ENCODE data around the gene PLEKHA8. TPM values are rescaled to one million over a fixed set of nuclear protein-coding genes. Genes with fewer than 3 reads are reported as not detected.
"Not testable (repeated sequence)": the region's sequence is repeated elsewhere in the genome, so short reads cannot be mapped to it uniquely, and the experiment has no call there.

The PLEKHA8 gene
- total RNA-seq, 1 donor from 2014 or later: 14.4 TPM

DNA sequence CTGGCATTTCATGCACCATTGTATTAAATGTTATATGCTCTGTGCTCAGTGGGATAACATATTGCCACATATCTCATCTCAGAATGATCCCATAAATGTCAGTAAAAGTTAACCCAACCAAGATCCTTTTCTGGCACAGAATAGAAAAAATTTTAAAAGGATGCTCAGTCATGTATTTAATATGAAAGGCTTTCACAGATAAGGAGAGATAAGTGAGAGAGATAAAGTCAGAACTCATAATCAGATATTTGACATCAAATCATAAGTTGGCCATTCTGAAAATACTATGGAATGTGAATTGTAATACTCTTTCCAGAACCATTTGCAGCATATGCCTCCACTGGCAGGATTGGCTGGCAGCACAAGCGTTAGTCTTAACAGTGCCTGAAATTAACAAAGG is 38.5 kb downstream of the PLEKHA8 start:
- DNase-seq: no peak

DNA sequence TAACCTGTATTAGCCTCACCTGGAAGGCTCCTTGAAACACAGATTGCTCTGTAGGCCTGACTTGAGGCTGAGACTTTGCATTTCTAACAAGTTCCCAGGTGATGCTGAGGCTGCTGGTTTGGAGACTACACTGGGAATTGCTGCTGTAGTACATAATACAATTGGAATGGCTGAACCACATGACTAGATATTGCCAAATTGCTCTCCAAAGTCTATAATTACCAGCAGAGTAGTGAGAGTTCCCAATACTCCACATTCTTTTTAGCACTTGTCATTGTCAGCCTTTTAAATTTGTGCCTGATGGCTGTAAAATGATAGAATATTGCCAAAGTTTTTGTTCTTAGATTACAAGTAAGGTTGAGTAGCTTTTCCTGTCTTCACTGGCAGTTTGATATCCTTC is 39.9 kb downstream of the PLEKHA8 start:
- DNase-seq: peak; percentile 3

DNA sequence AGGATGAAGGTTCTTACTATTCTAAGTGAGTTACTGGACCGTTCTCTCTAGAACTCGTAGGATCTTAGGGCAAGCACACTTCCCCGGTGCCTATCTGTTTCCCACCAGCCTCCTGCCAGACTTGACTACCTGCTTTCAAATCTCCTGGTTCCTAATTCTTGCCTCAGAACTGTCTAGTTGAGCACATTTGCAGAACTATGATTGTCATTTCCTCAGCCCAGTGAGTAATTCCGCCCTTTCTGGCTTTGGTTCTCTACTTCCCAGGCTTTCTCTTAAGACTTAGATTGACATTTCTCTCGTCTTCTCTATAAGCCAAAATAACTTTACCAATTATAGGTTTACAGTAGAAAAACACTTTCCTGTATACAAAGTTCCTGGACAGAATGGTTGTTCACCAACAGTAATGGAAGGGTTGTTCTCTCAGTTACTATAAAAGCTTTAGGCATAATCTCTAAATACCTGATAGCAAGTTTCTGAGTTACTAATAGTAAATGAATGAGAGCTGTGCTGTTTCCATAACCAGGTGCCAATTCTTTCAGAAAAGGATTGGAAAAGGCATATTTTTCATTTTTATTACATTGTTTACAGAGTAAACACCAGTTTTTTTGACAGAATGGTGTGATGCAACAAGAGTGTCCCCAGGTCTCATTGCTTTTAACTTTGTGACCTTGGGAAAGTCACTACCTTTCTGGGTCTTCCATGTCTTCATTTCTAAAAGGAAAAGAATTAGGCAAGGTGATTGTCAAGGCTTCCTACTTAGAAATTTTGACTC is 41.1 kb downstream of the PLEKHA8 start:
- DNase-seq: no peak

DNA sequence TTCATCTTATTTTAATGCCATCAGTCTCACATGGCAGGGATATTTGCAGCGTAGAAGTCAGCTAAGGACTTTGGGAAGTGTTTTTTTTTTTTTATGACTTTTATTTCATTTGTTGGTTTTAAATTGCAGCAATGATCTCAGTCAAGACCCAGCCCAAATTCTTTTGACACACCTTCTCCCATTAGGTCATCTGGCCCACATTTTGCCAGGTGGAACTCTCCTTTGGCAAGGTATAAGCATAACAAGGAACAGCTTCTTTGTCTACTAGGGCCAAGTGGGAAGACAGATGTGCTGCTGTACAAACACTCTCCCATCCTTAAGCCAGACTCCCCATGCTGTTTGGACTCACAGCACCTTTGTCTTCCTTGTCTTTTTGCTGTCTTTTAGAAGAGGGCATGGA is 41.8 kb downstream of the PLEKHA8 start:
- DNase-seq: no peak

DNA sequence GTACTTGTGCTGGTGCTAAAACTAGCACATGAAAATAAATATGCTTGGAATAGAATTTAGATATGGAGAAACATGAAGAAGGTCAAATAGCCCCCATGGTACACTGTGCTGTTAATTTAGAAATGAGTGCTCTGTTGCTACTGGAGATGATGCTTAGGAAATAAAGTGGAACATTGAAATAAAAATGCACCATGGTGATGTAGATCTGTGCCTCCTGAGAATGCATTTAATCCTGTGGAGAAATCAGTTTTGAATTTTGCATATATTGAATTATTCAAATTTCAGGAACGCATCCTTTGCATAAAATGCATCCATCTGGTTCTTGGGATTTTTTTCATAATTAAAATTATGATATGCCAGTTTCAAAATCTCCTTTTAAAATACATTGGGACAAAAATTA is 44.5 kb downstream of the PLEKHA8 start:
- DNase-seq: no peak

DNA sequence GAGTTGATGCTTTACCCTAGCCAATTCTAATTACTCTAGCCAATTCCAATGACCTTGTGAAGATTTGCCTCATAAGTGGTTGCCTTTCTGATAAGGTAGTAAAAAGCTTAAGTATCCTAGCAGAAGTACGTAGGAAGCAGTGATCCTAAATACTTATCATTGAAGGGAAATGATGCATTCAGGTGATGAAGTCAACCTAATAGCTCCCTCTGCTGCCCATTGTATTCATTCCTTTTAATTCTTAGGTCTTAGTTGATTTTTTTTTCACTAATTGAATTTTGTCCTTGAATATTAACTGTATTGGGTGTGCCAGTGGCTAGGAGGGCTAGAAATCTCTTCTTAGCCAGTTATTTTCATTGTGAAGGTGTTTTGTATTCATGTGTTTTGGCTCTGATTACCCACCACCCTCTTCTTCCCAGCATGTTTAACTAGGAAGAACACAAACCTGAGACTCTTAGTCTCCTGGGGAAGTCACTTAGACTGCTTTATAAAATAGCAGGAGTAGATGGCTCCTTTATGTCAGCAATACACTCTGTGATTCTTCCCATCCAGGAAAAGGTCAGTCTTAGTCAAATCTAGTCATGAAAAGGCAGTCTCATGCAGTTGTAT is 46.3 kb downstream of the PLEKHA8 start:
- peak; percentile 47 for DNase-seq

DNA sequence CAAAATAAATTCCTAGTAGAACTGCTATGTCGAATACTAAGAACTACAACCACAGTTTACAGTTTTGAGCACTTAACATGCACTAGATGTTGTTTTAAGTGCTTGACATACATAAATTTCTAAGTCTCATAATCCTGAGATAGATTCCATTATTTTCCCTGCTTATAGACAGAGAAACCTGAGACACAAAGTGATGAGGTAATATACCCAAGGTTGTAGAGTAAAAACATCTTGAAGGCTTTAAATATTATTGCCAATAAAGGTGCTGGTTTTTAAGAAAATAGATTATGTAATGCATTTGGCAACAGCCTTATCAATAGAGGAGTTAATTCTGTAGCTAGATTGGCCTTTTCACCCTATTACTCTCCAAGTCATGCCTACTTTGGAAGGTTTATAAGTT is 48.2 kb downstream of the PLEKHA8 start:
- no peak for DNase-seq

DNA sequence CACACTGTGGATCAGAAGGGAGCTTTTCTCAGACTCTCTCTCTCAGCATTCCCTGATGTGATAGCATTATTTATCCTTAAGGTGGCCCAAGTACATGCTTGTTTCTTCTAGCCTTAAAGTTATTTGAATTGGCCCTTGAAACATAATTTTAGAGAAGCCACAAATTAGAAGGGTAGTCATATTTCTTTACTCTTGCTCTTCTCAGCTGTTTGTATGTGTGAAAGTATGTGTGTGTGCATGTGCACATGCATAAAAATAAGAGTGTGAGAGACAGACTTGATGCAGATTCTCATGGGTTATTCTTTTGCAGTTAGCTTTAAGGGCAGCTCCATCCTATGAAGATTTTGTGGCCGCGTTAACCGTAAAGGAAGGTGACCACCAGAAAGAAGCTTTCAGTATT is 50.1 kb downstream of the PLEKHA8 start:
- no peak for DNase-seq

DNA sequence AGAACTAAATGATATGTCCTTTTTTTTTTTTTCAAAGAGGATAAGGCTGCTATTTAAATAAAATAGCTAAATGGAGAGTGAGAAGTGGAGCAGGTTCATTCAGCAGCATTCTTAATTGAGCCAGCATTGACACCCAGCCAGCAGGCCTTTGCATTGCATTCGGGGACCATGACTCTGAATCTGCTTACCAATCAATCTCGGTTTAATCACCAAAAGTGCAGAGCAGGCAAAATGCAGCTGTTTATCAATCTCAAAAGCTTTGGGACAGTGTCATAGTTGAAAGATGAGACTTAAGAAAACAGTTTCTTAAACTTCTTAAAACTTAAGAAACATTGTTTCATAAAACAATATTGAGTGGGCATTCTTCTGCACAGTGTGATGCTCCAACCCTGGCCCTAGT is 51.7 kb downstream of the PLEKHA8 start:
- no peak for DNase-seq

DNA sequence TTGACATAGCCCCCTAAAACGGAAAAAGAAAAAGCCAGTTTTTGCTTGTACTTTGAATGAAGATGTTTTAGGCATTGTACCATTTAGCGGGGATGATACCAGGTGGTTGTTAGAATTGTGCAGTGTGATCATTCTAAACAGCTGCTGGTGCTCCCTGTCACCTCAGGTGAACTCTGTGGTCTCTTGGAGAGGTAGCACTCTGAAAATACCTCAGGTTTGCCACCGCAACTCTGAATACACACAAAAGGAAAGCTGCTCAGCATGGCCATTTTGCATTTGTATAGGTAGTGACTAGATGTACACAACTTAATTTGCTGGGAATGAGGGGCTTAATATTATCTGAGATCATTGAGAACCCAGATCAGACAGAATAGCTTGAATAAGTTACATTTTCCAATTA is 52.6 kb downstream of the PLEKHA8 start:
- DNase-seq: no peak

DNA sequence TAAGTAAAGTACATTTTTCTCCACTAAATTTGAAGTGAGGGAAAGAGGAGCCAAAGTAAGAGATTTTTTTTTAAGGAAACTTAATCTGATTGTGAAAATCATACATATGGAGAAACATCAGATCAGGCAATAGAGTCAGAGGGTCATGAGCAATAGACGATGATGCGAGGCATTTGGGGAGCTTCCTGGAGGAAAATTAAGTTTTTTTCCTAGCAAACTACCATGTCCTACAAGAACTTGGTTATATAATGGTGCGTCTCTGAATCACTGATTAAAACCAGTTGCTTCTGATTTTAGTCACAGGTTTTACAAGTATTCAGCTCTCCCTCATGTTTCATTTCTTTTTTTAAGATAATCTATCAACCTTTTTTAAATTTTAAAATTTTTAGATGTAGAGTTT is 54.5 kb downstream of the PLEKHA8 start:
- DNase-seq: no peak

DNA sequence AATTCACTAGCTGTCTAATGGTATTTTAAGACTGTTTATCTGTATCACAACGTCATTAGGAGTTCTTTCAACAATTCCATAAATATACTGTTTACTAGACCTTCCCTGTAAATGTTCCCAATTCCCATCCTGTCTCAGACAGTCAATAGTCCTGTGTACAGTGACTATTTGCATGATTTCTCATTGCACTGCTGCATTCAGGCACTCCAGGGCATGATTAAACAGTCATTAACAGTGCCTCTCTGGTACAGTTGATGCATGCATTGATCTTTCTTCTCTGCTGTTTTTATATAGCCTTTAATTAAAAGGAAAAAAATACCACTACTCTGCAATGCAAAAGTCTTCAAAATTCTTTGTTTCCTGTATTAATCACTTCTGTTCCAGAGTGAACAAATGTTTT is 55.1 kb downstream of the PLEKHA8 start:
- no peak for DNase-seq

DNA sequence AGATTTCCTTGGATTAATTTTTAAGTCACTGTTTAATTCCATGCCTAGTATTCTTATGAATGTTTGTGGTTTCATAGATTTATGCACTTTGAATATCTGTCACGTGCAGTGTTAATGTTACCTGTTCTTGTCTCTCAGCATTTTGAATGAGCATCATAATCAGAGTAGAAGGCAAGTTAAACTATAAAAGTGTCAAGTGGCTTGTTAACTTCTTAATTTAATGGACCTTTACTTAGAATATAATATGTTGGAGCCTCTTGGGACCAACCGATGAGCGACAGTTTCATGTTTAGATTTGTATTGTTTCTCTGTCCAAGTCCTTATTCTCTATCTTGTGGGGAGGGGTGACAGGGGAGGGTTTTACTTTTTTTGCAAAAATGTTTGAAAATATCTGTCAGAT is 56.0 kb downstream of the PLEKHA8 start:
- no peak for DNase-seq

DNA sequence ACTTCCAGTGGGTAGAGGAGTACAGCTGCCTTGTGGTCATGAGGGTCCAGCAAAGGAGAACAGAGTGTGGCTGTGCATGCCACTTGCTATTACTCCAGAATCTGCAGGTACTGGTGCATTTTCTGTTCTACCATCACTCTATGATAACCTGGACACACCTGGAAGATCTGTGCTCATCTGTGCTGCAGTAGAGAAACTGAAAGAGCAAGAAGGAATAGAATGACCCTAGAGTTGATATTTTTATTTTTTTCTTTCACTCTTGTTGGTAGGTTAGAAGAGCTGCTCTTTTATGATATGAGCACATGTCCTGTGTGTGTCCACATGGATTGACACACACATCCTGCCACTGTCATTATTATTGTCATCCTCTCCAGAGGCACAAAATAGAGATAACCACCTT is 58.3 kb downstream of the PLEKHA8 start:
- DNase-seq: no peak

DNA sequence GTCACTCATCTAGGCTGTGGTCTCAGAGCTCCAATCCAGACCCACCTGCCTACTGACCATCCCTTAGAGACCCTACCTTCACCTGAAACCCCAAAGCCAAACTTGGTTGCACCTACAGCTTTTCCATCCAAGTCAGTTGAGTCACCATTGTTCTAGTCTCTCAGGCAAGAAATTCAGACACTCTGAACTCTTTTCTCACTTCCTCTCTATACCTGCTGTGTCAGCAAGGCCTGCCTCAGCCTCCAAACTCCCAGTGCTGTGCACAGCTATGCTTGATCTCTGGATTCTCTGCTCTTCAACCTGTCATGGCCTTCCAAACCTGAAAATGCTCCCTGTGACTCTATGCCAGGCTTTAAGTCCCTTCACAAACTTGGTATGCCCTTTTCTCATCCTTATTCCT is 59.2 kb downstream of the PLEKHA8 start:
- DNase-seq: no peak

DNA sequence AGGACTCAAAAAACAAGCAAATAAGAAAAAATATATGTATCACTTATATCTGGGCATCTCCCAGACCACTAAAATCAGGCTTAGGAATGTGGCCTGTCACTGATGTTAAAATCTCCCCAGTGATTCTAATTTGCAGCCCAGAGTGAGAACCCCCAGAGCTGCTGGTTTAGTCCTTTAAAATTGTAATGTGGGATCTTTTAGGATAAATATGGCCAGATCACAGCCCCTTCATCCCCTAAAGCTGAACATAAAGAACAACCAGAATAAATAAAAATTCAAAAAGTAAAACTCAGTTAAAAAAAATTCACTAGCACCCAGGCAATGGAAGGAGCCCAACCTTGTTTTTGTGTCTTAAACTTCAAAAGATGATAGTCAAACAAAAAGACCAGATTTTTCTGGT is 60.1 kb downstream of the PLEKHA8 start:
- no peak for DNase-seq

DNA sequence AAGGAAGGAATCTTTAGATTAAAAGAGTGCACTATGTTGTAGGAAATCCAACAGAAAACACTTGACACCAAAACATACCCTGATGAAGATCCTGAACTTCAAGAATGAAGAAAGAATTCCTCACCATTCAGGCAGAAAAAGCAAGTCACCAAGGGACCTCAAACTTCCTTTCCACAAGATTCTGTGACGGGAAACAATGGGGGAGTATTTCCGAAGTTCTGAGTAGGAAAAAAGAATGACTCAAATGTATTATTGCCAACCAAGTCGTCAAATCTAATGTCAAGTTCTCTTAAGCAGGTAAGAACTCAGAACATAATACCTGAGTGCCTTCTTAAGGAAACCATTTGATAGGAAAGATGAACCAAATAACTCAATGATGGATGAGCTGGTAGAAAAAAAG is 61.9 kb downstream of the PLEKHA8 start:
- DNase-seq: no peak

DNA sequence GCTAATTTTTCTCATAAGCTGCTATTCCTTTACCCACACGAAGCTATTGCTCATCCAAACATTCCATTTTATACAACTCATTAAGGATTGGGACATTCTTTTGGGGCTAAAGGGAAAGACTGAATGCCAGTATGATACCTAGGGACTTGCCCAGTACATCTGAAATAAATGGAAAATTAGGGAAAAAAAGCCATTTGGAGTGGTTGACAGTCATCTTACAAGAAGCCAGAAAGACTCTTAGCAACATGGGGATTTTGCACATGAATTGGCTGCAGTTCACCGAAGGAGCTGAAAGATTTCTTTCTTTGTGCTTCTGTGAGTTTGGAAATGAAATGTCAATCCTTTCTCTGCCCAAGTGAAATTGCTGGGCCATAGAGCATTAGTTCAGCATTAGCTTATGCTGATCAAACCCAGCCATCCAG is 63.3 kb downstream of the PLEKHA8 start:
- DNase-seq: peak; percentile 3

DNA sequence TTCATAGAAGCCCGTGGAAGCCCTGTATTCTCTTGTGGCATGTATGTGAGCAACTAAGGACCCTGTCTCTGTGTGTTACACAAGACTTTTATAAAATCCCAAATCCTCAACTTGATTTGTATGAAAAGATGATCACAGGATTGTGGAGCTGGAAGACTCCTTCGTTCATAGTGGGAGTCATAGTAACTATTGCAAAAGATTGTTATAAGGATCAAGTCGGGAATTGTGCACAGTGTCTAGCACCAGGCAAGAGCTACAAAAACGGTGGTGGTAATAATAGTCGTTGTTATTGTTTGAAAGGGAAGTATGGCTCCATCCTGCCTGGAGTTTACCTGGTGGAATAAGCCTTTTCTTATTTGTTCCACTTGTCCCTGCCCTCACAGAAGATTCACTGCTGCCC is 63.8 kb downstream of the PLEKHA8 start:
- DNase-seq: no peak

DNA sequence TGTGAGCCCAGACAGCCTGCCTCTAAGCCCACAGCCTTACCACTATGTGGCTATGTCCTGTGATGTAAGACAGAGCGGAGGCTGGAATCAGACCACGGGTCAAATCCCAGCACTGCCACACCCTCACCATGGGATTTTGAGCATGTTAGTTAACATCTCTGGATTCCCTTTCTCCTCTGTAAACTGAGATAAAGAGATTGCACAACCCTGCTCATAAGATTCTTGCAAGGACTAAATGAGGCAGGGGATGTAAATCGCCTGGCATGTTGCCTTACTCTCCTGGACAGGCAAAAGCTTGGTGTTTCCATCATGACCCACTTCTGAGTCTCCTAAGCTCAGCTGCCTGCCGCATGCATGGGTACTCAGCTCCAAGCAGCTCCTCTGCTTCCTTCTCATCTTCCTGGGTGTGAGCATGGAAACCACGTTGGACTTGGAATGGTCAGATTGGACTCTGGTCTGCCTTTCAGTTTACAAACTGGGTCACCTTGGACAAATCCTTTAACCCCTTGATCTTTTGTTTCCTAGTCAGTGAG is 65.3 kb downstream of the PLEKHA8 start:
- DNase-seq: no peak

DNA sequence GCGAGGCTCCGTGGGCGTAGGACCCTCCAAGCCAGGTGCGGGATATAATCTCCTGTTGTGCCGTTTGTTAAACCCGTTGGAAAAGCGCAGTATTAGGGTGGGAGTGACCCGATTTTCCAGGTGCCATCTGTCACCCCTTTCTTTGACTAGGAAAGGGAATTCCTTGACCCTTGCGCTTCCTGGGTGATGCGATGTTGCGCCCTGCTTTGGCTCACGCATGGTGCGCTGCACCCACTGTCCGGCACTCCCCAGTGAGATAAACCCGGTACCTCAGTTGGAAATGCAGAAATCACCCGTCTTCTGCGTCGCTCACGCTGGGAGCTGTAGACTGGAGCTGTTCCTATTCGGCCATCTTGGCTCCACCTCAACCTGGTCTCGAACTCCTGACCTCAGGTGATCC is 70.4 kb downstream of the PLEKHA8 start:
- not testable (repeated sequence) for DNase-seq

DNA sequence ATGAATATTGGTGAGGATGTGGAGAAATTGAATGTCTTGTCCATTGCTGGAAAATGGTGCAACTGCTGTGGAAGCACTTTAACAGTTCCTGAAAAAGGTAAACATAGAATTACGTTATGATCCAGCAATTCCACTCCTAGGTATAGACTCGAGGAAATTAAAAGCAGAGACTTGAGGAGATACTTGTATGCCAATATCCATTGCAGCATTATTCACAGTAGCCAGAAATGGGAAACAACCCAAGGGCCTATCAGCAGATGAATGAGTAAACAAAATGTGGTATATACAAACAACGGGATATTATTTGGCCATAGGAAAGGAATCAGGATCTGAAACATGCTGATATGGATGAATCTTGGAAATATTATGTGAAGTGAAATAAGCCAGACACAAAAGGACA is 74.1 kb downstream of the PLEKHA8 start:
- no peak for DNase-seq

DNA sequence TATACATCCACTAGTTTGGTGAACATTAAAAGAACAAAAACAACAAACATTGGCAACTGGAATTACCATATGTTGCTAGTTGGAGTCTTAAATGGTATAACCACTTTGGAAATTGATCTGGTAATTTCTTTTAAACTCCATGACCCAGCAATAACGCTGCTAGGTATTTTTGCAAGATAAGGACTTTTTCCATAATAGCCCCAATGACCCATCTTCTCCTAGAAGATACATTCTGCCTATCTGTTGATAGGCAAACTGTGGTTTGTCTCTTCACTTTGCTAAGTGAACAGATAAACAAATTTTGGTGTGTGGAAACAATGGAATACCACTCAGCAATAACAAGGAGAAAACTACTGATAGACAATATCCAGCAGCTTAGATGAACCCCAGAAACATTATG is 75.9 kb downstream of the PLEKHA8 start:
- DNase-seq: no peak

DNA sequence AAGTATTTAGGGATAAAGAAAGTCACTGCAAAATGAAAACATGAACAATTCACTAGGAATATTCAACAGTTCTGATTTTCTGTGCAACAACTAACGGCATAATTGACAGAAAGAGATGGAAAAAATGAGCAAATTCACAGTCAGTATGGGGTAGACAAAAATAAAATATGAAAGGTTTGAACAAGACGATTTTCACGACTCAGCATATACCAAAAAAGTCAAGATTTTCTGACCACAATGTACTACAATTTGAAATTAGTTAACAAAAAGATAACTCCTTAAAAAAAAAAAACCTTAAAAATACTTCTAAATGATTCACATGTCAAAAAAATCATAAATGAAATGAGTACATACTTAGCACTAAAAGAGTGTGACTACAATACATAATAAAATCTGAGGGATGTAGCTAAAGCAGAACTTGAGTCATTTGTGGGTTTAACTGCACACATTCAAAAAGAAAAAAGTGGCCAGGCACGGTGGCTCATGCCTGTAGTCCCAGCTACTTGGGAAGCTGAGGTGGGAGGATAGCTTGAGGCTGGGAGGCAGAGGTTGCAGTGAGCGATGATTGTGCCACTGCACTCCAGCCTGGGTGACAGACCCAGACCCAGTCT is 84.0 kb downstream of the PLEKHA8 start:
- DNase-seq: no peak

All from tongue (tissue), 2 donors.